SIG-M5 treated with dmso at 0.1 percent for 504 hours (cell line): ENCODE measurements around the gene ZNF606.
A peak's percentile ranks its signal among the peaks of the same experiment; 100 is the strongest.

Experiments used
- DNase-seq: peaks from one replicate; lab custom pipeline; 2025; ENCODE audit not compliant: unreplicated experiment; lab: John Stamatoyannopoulos, UW

Gene ZNF606

GRCh38 chr19:57934820-57935665 is 67.6 kb downstream of the ZNF606 start, which contains the start of gene ZNF418:
ZNF418 (minus strand) TSS chr19:57935402; CDS start chr19:57933822, 1,580 bp downstream.
- DNase-seq = peak; percentile 46

DNA sequence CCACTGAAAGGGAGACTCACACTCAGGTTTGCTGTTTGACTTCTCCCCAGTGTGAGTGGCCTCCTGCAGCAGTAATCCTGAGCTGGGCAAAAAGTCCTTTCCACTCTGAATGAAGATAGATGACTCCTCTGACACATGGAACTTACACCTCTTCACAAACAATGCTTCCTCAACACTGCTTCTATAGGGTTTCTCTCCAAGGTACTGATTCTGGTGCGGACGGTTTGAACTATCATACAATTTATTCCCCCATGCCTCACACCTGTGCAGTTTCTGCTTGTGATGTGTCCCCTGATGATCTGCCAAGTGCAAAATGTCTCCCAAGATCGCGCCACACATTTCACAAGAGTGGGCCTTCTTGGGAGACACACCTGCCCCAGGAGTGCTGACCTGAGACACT is 75.0 kb downstream of the ZNF606 start:
- DNase-seq = no peak
